ENCODE data around the gene METTL3. TPM values are rescaled to one million over a fixed set of nuclear protein-coding genes. Genes with fewer than 3 reads are reported as not detected.

METTL3 gene
- total and polyA plus RNA-seq, 2 donors (not counting 3 experiments of a cell fraction or from before 2014, with no cell fraction given): 65.0 to 85.3 TPM

DNA sequence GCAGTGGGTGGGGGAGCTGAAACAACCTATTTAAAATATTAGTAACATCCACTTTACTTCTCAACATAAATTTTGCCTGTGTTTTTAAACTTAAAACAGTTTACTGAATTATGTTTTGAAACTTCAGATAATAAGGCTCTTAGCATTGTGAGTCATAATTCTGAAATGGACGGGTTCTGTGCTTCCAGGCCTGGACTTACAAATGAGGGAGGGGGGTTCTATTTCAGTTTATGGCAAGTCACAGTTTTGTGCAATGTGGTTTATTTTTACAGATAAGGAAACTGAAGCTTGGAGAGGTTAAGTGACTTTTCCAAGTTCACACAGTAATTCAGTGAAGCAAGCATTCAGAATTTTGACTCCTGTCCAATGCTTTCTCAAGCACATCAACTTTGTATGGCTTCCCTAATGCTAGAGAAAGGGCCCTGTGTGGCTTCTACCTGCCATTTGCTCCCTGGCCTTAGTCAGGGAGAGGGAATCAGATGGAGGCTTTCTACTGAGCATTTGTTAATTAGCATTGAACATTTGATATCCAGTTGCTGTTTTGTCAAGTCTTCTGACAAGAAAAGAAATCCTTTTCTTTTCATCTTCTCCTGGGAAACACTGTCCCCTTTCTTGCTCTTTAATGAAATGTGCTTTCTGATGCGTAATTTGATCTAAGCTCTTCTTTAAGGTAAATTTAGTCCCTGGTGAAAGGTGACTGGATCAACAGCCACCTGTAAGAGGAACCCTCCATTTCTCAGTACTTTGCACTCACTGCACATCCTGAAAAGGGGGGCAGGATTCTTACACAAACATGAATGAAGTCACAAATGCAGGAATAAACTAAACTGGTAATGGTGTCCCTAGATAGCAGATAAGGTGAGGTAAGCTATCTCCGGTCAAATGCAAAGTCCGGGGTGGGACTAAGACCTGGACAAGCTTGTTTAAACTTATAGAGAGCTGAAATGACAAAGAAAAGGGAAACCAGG, 17.5 kb upstream of the METTL3 start:
- H3K4me2 ChIP-seq (ENCODE audit: insufficient read depth, low read length): no peak overlapping the region
- no peaks in the 10 kb centered on the region for H3K9me1 ChIP-seq (replicated peaks; ENCODE audit: control insufficient read depth, extremely low read depth, insufficient read depth, low read length)
- no peaks in the 10 kb centered on the region for H3K9me3 ChIP-seq (replicated peaks; ENCODE audit: control insufficient read depth, insufficient read depth, low read length)
- no peaks in the 10 kb centered on the region for H3K79me2 ChIP-seq (ENCODE audit: control insufficient read depth, insufficient read depth, low read length)
- H3K4me1 ChIP-seq (ENCODE audit: control insufficient read depth, extremely low read depth, insufficient read depth, low read length): peaks cover 3% of the 10 kb centered on the region
- TF ChIP-seq, protein P1, sequence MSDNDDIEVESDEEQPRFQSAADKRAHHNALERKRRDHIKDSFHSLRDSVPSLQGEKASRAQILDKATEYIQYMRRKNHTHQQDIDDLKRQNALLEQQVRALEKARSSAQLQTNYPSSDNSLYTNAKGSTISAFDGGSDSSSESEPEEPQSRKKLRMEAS (IDR thresholded peaks at IDR 0.05; ENCODE audit: insufficient read depth, insufficient read length): no peak
- TF ChIP-seq FOS (IDR thresholded peaks at IDR 0.05; ENCODE audit: borderline replicate concordance, insufficient read depth, low read length) (no peak), POLR2A (IDR thresholded peaks at IDR 0.05; ENCODE audit: low read depth, low read length) (no peak), JUN (IDR thresholded peaks at IDR 0.05; ENCODE audit: borderline replicate concordance, insufficient read depth, insufficient read length, low read depth) (no peak), GATA2 (IDR thresholded peaks at IDR 0.05; ENCODE audit: insufficient read depth, insufficient read length, low read depth, low read length) (no peak), MYC (IDR thresholded peaks at IDR 0.05; ENCODE audit: low read depth, low read length) (no peak), POLR2AphosphoS5 (IDR thresholded peaks at IDR 0.05; ENCODE audit: insufficient read depth, low read depth, low read length) (no peak), EZH2 (IDR thresholded peaks at IDR 0.05; ENCODE audit: borderline replicate concordance, low read depth, low read length, severe bottlenecking) (no peak)
- TF ChIP-seq, protein P2, sequence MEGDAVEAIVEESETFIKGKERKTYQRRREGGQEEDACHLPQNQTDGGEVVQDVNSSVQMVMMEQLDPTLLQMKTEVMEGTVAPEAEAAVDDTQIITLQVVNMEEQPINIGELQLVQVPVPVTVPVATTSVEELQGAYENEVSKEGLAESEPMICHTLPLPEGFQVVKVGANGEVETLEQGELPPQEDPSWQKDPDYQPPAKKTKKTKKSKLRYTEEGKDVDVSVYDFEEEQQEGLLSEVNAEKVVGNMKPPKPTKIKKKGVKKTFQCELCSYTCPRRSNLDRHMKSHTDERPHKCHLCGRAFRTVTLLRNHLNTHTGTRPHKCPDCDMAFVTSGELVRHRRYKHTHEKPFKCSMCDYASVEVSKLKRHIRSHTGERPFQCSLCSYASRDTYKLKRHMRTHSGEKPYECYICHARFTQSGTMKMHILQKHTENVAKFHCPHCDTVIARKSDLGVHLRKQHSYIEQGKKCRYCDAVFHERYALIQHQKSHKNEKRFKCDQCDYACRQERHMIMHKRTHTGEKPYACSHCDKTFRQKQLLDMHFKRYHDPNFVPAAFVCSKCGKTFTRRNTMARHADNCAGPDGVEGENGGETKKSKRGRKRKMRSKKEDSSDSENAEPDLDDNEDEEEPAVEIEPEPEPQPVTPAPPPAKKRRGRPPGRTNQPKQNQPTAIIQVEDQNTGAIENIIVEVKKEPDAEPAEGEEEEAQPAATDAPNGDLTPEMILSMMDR (IDR thresholded peaks at IDR 0.05; ENCODE audit: extremely low read depth in 1 of 2, insufficient read depth in 1 of 2, low read depth in 1 of 2, low read length in 2 of 2): no peak
- POLR2A ChIA-PET: no interaction called here
- no TSS peak for BruUV-seq (replicated peaks)
- H2AFZ ChIP-seq (ENCODE audit: low read depth, low read length): no peak overlapping the region
- H3K36me3 ChIP-seq (ENCODE audit: control insufficient read depth in 2 of 2, extremely low read depth in 1 of 2, insufficient read depth in 2 of 2, low read length in 2 of 2): no peaks in the 10 kb centered on the region
- CTCF ChIA-PET: interaction anchor here (1.1 to 1.2 kb wide), 3 partner anchors 10 to 71 kb away, joined by 3 read pairs; no protein-coding TSS in a partner anchor
- H3K27ac ChIP-seq (ENCODE audit: insufficient read depth, low read depth, low read length): no peak overlapping the region
- no peak overlapping the region for H3K4me3 ChIP-seq (replicated peaks in 1 of 3; ENCODE audit: insufficient read depth in 1 of 3, low read depth in 1 of 3, low read length in 3 of 3)
- intact Hi-C loops (cut with micrococcal nuclease): no loop called here
- dilution Hi-C loops (cut with MboI; ENCODE audit: extremely low pct_ligation_motif_present, low sequenced_read_pairs): no loop called here
- FAIRE-seq (no peak), DNase-seq (ENCODE audit: low read depth, low spot score) (no peak)
- H3K9ac ChIP-seq (replicated peaks; ENCODE audit: extremely low read depth, insufficient read depth, low read length): no peak overlapping the region
- H3K27me3 ChIP-seq (ENCODE audit: control insufficient read depth in 2 of 2, insufficient read depth in 2 of 2, low read length in 2 of 2): peaks cover 20 to 26% of the 10 kb centered on the region in 2 experiments
- no peaks in the 10 kb centered on the region for H4K20me1 ChIP-seq (replicated peaks; ENCODE audit: control insufficient read depth, extremely low read depth, insufficient read depth, low read length)

All from endothelial cell of umbilical vein (primary cell).